ENCODE data around the gene PHF21A. TPM values are rescaled to one million over a fixed set of nuclear protein-coding genes. Genes with fewer than 3 reads are reported as not detected.

The PHF21A gene
- total RNA-seq: 10 to 100 TPM; 47.2 to 53.9 TPM
- 46.3 TPM for polyA plus RNA-seq (2013, experiment 1 of 2)
- 45.3 TPM for polyA plus RNA-seq (2013, experiment 2 of 2)
- long read RNA-seq, experiment 1, partial matches to known transcripts: 2 of 14 reads
- long read RNA-seq, experiment 1, other reads (novel, unspliced or antisense): 12 of 14 reads
- long read RNA-seq, experiment 2, partial matches to known transcripts: 1 of 28 reads
- long read RNA-seq, experiment 2, other reads (novel, unspliced or antisense): 27 of 28 reads
- long read RNA-seq, experiment 3, partial matches to known transcripts: 3 of 10 reads
- long read RNA-seq, experiment 3, other reads (novel, unspliced or antisense): 7 of 10 reads
- long read RNA-seq, experiment 4, partial matches to known transcripts: 1 of 5 reads
- long read RNA-seq, experiment 4, other reads (novel, unspliced or antisense): 4 of 5 reads

- H3K4me1 Mint-ChIP-seq: peaks cover 11% of the 10 kb centered on the region
- H3K9ac ChIP-seq (ENCODE audit: extremely low read depth, low read length, poor library complexity, severe bottlenecking): peak within 1 kb of the TSS; percentile 75
- peak; percentile 96 for DNase-seq
- H3K4me1 ChIP-seq (ENCODE audit: control insufficient read depth, insufficient read depth, low read length): no peaks in the 10 kb centered on the region
- H3K27me3 Mint-ChIP-seq (ENCODE audit: insufficient read depth): no peaks in the 10 kb centered on the region
- peak within 1 kb of the TSS; percentile 95 for H3K4me3 ChIP-seq (ENCODE audit: low read length)
- peaks cover 4% of the 10 kb centered on the region for H3K36me3 Mint-ChIP-seq (ENCODE audit: low read depth)
- H3K36me3 ChIP-seq (ENCODE audit: control insufficient read depth, insufficient read depth, low read length): no peaks in the 10 kb centered on the region
- H3K27me3 ChIP-seq (ENCODE audit: control insufficient read depth, insufficient read depth, low read length, poor library complexity, severe bottlenecking): no peaks in the 10 kb centered on the region
- peak within 1 kb of the TSS; percentile 97 for H3K27ac Mint-ChIP-seq
- H3K9me3 Mint-ChIP-seq: no peaks in the 10 kb centered on the region
- peak within 1 kb of the TSS; percentile 76 for H3K4me3 Mint-ChIP-seq
- WGBS, 2 experiments (ENCODE audit: insufficient coverage in 1 of 2, insufficient read length in 1 of 2): 0% methylated on average over 51 of the region's 52 CpGs; no CpG with 5 or more reads in 1 of the 2 experiments
- TF ChIP-seq CTCF (conservative IDR thresholded peaks at IDR 0.05): no peak
- H3K9me3 ChIP-seq (ENCODE audit: control insufficient read depth, low read length): no peaks in the 10 kb centered on the region
- peak within 1 kb of the TSS; percentile 96 for H3K27ac ChIP-seq (ENCODE audit: low read depth, low read length)
These were observed at the start of gene PHF21A for GRCh38 chr11:46121301-46121723. TSS of gene PHF21A (minus strand) at chr11:46121454. CDS start at chr11:46084219, 37,235 bp downstream.

GRCh38 chr11:46170797-46171196 is 49.5 kb upstream of the PHF21A start:
- no peak for DNase-seq
- H3K27ac ChIP-seq (ENCODE audit: low read depth, low read length): no peak overlapping the region
- H3K27ac Mint-ChIP-seq: no peak overlapping the region
- no peak overlapping the region for H3K4me3 Mint-ChIP-seq
- H3K4me3 ChIP-seq (ENCODE audit: low read length): no peak overlapping the region
- H3K36me3 ChIP-seq (ENCODE audit: control insufficient read depth, insufficient read depth, low read length): no peaks in the 10 kb centered on the region
- H3K9me3 ChIP-seq (ENCODE audit: control insufficient read depth, low read length): no peaks in the 10 kb centered on the region
- no peak overlapping the region for H3K9ac ChIP-seq (ENCODE audit: extremely low read depth, low read length, poor library complexity, severe bottlenecking)
- H3K4me1 ChIP-seq (ENCODE audit: control insufficient read depth, insufficient read depth, low read length): no peaks in the 10 kb centered on the region
- peaks cover 15% of the 10 kb centered on the region for H3K27me3 Mint-ChIP-seq (ENCODE audit: insufficient read depth)
- H3K4me1 Mint-ChIP-seq: no peaks in the 10 kb centered on the region
- no peak for TF ChIP-seq CTCF (conservative IDR thresholded peaks at IDR 0.05)
- H3K27me3 ChIP-seq (ENCODE audit: control insufficient read depth, insufficient read depth, low read length, poor library complexity, severe bottlenecking): peaks cover 6% of the 10 kb centered on the region
- H3K9me3 Mint-ChIP-seq: no peaks in the 10 kb centered on the region
- H3K36me3 Mint-ChIP-seq (ENCODE audit: low read depth): no peaks in the 10 kb centered on the region

- H3K27ac ChIP-seq (ENCODE audit: low read depth, low read length): no peak overlapping the region
- H3K9me3 ChIP-seq (ENCODE audit: control insufficient read depth, low read length): no peaks in the 10 kb centered on the region
- Mint-ChIP-seq H3K4me3 (no peak overlapping the region), H3K27me3 (ENCODE audit: insufficient read depth) (peaks cover 3% of the 10 kb centered on the region), H3K36me3 (ENCODE audit: low read depth) (no peaks in the 10 kb centered on the region), H3K4me1 (peaks cover 1% of the 10 kb centered on the region), H3K27ac (no peak overlapping the region), H3K9me3 (no peaks in the 10 kb centered on the region)
- WGBS, 2 experiments (ENCODE audit: insufficient coverage in 1 of 2, insufficient read length in 1 of 2): 94 to 96% methylated on average over 3 to 5 of the region's 5 CpGs
- H3K4me3 ChIP-seq (ENCODE audit: low read length): no peak overlapping the region
- TF ChIP-seq CTCF (conservative IDR thresholded peaks at IDR 0.05): no peak
- H3K36me3 ChIP-seq (ENCODE audit: control insufficient read depth, insufficient read depth, low read length): no peaks in the 10 kb centered on the region
- no peaks in the 10 kb centered on the region for H3K27me3 ChIP-seq (ENCODE audit: control insufficient read depth, insufficient read depth, low read length, poor library complexity, severe bottlenecking)
- no peak overlapping the region for H3K9ac ChIP-seq (ENCODE audit: extremely low read depth, low read length, poor library complexity, severe bottlenecking)
- no peak for DNase-seq
- no peaks in the 10 kb centered on the region for H3K4me1 ChIP-seq (ENCODE audit: control insufficient read depth, insufficient read depth, low read length)
These were observed 41.4 kb upstream of the PHF21A start for GRCh38 chr11:46162700-46163099.
